HG02759 (cell line): ENCODE data around the gene CHRD.
"Not testable (repeated sequence)": the region's sequence is repeated elsewhere in the genome, so short reads cannot be mapped to it uniquely, and the experiment has no call there.

Source experiments
- ATAC-seq: cut with Tn5 transposase; IDR thresholded peaks from one replicate; pipeline ENCODE4 v1.9.1; 2021; ENCODE audit warnings: mild to moderate bottlenecking, moderate library complexity; ENCODE audit not compliant: unreplicated experiment

Gene CHRD

DNA sequence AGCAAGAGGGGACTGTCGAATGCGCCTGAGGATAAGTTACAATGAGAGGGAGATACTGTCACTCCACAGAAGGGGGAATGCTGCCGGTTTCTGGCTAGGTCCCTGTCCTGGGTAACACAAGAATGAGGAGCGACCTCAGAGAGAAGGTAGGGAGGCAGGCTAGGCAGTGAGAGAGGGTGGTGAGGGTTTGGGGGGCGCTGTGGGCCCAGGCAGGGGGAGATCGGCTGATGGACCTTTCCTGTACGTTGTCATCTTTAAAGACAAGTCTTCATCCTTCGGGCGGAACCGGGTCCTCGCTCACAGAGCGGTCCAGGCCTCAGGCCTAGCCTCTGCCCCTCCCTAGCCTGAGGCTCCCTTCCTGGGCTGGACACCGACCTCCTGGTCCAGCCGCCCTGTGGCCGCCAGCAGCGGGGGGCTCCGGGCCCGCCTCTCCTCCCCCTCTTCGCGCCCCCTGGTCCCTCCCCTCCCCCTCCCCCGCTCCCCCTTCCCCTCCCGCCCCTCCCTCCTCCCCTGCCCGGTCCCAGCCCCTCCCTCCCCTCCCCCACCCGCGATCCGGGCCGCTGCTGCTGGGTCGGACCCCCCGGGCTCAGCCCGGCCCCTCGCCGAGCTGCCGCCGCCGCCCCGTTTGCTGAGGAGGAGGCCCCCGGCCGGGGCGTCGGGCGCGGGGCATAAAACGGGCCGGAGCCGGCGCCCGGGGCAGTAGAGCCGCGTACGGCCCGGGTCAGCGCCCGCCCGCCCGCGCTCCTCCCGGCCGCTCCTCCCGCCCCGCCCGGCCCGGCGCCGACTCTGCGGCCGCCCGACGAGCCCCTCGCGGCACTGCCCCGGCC, at the start of gene CHRD:
Gene CHRD, plus strand, starts transcription at position 697 of the 827 bp plus-strand sequence. CDS start 265 bp downstream, outside the sequence.
- no peak for ATAC-seq

DNA sequence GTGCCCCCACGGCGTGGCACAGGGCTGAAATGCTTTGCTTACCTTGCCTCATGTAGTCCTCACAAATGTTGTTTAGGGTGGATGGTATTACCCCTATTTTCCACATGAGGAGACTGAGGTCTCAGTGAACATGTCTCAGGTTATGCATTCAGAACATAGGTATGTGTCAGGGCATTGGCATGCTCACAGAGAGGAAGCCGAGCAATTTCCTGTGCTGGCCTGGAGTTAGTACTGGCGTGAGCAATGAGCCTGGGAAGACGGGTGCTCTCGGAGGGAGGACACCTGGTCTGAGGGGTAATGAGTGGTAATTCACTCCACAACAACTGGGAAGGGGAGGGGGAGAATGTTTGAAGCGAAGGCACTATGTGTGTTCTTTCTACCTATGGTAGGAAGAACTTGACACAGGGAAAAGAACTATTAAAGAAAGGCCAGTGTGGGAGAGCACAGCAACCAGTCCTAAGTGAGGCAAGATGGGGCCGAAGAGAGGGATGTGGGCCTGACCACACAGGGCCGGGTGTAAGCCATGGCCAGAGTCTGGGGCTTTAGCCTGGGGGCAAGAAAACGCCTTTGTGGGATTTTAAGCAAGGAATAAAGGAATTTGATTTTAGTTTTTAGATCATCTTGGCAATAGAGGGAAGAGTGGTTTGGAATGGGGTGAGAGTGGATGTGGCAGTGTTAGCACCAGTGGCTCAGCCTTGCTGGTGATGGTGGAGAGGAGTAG, 47.3 kb upstream of the CHRD start:
- ATAC-seq: no peak

DNA sequence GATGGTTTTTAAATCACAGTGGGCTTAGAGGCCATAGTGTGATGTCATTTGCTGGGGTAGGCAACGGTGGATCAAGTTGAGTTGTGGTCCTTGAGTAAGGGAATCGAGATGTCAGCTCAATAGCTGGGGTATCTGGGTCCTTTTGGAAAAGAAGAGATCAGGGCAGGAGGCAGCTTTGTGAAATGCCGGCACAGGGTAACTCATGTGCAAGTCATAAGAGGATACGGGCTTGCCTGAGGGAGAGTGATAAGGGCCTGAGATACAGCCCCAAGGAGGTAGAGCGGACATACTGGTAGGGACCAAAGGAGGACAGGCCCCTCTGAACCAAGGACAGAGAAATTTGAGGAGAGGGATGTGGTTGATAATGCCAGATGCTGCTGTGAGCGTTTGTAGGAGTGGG, 46.7 kb upstream of the CHRD start:
- no peak for ATAC-seq

DNA sequence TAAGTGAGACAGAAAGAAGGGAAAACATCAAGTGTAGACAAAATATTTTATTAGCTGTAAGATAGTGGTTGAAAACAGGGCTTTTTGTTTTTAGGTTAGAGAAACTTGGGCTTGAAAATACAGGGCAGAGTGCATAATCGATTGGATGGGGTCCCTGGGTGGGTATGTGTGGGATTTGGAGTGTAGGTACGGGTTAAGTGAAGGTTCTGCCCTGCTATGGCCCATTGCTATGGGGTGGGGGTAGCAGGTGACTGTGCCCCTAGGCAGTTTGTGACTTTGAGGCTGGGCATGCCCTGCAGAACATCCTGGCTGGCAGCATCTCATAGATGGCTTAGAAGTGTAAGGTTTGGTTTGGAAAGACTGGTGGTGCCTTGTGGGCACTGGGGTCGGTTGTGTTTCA, 46.2 kb upstream of the CHRD start:
- no peak for ATAC-seq

DNA sequence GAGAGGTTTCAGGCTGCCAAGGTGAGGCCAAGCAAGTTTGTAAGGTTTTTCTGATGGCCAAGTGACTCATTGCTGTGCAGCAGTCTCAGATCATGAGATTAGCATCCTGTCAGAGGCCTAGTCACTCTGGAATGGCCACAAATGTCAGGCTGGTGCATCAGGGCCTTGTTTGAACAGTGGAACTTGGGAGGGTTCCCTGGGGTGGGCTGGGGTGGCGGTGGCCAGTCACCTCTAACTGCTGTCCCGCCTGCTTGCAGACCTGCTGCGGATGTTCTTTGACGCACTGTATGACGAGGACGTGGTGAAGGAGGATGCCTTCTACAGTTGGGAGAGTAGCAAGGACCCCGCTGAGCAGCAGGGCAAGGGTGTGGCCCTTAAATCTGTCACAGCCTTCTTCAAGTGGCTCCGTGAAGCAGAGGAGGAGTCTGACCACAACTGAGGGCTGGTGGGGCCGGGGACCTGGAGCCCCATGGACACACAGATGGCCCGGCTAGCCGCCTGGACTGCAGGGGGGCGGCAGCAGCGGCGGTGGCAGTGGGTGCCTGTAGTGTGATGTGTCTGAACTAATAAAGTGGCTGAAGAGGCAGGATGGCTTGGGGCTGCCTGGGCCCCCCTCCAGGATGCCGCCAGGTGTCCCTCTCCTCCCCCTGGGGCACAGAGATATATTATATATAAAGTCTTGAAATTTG, 45.2 kb upstream of the CHRD start:
- no peak for ATAC-seq

DNA sequence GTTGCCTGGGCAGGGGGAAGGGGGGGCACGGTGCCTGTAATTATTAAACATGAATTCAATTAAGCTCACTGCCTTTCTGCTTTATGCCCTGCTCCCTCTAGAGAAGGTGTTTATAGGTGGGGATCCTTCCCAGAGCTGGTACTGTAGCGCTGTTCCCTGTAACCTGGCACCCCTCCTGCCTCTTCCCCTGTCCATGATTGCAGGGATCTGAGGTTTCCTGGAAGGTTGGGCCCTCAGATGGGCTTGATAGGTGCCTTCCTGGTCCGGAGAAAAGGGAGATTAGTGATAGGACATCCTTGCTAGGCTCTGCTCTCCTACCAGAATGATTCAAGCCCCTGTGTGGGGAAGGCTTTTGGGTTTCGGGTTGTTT, 44.6 kb upstream of the CHRD start:
- ATAC-seq: no peak

DNA sequence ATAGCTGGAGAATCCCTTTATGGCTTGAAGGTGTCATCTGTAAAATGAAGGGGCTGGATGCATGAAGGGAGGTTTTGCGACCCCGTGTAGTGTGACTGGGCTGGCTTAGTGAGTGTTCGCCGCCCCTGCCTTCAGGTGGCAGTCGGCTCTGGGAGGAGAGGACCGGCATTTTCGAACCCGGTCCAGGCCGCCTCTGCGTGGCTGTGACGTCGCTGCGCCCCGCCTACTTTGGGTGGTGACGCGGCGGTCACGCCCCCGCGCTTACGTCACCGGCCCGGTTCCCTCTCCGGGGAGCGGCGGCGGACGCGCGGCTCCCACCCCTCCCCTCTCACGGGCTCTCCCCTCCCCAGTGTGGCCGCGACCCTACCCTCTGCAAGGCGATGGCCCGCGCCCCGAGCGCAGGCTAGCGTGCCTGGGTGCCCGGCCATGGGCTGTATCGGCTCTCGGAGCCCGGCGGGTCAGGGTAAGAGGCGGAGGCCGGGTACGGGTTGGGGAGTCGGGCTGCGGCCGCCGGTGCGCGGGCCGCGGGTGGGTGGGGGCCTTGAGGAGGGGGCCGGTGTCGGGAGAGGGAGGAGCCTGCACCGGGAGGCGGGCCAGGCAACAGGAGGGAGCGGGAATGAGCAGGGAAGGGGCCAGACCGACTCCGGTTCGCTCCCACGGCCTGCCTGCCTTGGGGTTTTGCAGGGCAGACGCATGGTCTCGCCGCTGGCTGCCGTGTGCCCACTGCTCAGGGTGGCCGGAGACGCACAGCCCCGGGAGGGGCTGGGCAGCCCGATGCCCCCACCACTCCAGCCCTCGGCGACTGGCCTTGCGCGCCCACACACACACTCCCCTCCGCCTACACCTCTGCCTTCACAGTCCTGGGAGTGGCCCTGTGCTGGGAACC, 44.0 kb upstream of the CHRD start:
- ATAC-seq: peak; percentile 80

DNA sequence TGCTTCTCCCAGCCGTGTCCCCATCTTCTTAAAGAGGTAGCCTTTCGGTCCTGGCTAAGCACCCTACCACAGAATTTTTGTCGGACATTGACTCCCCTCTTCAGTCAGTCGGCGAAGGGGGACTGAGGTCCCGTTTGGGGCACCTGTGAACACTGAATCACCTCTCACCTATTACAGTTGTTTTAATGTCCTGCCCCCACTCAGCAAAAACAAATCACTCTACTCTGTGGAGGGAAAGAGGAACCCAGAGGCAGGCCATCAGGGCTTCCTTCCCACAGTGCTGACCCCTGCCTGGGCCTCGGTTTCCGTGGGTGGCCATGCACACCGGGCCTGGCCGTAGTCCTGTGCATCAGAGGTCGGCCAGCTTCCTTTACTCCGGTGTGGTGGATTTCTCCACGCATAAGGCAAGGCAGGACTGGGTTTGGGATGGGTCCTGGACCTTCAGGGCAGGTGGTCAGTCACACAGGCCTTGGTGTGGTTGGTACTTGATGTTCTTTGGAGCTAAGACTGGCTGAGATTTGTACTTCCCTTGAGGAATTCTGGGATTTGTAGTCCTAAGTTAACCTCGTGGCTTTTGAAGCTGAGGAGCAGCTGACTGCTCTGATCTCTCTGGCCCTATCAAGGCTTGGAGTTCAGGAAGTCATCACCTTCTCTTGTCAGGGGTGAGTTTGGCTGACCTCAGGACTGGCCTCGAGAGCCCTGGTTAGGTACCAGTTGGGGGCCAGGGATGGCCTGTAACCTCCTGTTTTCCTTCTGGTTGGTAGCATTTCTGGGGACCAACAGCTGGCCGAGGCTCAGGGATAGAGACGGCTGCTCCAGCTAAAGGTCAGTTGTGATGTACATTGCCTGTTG, 43.1 kb upstream of the CHRD start:
- no peak for ATAC-seq

DNA sequence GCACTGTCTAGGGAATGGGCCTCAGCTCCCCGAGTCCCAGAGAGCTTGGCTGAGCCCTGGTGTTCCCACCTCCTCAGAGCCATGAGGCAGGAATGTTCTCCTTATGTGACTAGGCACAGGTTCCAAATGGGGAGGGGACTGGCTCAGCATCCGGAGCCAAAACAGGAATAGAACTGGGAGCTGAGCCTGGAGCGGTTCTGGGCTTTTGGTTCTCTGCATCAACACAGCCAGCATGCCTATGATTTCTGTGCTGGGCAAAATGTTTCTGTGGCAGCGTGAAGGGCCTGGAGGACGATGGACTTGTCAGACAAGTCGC, 42.5 kb upstream of the CHRD start, which contains the start of gene FAM131A:
Gene FAM131A, plus strand, starts transcription at position 202 of the 316 bp plus-strand sequence. Its CDS starts 31 bp downstream, at position 233.
- ATAC-seq: no peak

DNA sequence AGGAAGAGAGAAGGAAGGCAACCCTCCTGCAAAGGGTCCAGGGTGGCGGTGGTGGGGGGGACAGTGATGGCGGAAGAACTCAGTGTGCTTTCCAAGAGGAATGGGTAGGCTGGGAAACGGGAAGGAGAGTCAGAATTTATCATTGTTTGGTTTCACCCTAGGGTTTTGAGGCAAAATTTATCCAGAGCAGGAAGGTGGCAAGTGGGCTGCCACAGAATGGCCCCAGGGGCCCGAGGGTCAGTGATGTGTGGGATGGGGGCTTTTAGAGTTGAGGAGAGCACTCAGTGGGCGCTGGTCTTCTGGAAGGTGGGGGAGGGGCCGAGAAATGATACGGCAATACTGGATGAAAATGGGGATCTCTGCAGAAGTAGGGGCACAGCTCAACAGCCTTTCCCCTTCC, 41.9 kb upstream of the CHRD start:
- no peak for ATAC-seq

DNA sequence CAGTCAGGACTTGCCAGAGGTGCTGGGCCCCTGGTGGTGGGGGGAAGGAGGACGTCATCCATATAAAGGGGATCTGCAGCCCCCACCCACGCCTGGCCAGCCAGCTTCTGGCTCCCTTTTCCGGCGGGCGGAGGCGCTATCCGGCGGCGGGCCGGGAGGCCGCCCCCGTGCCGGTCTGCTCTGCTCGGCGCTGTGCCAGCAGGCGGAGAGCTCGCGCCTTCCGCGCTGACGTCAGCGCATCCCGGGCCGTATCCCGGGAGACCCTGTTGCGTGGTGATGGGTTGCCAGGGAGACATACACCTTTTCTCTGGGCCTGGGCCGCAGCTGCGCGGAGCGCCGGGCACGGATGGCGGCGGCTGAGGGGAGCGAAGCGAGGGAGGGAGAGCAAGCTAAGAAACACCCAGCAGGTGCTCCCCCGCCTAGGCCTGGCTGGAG, 41.3 kb upstream of the CHRD start:
- no peak for ATAC-seq

DNA sequence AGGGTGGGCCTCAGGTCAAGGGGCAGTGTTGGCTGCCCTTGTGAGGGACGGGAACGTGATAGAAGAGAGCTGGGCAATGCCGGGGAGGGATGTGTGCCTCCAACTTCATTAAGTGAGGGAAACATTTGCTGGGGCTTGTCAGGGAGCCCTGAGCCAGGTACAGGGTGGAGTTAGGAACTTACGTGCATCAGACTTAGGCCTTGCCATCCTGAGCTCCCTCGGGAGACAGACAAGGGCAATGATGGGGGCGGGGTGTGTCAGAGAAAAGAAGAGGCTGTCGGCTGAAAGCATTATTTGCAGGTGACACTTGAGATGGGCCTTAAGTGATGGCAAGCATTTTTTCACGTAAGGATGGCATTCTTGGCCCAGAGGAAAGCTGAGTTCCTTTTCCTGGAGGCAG, 40.9 kb upstream of the CHRD start:
- ATAC-seq: no peak

DNA sequence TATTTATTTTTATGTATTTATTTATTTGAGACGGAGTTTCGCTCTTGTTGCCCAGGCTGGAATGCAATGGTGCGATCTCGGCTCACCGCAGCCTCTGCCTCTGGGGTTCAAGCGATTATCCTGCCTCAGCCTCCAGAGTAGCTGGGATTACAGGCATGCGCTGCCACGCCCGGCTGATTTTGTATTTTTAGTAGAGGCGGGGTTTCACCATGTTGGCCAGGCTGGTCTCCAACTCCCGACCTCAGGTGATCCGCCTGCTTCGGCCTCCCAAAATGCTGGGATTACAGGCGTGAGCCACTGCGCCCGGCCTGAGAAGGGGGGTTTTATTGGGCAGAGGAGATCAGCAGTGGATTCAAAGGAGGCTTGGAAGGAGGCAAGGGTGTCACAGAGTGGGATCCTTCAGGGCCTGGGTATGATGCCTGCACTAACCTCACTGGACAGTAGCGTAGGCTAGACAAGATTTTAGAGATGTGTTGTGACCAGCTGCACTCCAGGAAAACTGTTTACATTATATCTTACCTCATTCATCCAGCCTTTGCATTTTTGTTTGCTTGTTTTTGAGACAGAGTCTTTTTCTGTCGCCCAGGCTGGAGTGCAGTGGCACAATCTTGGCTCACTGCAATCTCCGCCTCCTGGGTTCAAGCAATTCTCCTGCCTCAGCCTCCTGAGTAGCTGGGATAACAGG, 40.3 kb upstream of the CHRD start:
- not testable (repeated sequence) for ATAC-seq

DNA sequence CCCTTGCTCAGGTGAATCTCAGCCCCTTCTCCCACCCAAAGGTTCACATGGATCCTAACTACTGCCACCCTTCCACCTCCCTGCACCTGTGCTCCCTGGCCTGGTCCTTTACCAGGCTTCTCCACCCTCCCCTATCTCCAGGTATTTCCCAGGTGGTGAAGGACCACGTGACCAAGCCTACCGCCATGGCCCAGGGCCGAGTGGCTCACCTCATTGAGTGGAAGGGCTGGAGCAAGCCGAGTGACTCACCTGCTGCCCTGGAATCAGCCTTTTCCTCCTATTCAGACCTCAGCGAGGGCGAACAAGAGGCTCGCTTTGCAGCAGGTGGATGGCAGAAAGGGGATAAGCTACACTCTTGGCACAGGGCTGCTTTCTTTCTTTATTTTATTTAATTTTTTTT, 37.9 kb upstream of the CHRD start:
- no peak for ATAC-seq

DNA sequence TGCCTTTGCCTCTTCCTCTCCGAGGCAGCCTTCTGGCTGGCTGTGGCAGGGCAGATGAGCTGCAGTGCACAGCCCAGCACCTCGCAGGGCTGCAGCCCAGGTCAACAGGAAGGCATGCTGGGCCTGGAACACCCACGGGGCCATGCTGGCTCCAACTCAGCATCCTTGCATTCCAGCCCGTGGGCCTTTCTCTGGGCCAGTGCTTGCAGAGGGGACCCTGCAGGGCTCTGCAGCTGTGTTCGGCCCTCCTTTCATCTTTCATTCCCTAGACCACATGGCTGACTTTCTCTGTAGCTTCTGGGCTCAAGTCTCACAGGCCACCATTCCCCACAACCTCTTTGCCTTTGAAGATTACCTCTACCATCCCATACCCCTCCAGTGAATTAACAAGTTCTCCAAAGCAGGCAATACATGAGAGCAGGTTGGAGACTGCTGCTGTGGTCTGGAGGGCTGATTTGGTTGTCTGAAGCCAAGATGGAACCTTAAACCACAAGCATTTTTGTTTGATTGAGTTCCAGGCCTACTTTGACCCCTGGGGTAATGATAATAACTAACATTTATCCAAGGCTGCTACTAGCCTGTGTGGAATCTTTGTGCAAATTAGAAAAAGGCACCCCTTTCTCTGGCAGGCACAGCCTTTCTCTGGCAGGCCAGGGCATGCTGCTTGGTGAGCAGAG, 36.5 kb upstream of the CHRD start:
- no peak for ATAC-seq

DNA sequence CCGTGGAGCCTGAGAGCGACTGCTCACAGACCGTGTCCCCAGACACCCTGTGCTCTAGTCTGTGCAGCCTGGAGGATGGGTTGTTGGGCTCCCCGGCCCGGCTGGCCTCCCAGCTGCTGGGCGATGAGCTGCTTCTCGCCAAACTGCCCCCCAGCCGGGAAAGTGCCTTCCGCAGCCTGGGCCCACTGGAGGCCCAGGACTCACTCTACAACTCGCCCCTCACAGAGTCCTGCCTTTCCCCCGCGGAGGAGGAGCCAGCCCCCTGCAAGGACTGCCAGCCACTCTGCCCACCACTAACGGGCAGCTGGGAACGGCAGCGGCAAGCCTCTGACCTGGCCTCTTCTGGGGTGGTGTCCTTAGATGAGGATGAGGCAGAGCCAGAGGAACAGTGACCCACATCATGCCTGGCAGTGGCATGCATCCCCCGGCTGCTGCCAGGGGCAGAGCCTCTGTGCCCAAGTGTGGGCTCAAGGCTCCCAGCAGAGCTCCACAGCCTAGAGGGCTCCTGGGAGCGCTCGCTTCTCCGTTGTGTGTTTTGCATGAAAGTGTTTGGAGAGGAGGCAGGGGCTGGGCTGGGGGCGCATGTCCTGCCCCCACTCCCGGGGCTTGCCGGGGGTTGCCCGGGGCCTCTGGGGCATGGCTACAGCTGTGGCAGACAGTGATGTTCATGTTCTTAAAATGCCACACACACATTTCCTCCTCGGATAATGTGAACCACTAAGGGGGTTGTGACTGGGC, 35.1 kb upstream of the CHRD start:
- ATAC-seq: no peak

DNA sequence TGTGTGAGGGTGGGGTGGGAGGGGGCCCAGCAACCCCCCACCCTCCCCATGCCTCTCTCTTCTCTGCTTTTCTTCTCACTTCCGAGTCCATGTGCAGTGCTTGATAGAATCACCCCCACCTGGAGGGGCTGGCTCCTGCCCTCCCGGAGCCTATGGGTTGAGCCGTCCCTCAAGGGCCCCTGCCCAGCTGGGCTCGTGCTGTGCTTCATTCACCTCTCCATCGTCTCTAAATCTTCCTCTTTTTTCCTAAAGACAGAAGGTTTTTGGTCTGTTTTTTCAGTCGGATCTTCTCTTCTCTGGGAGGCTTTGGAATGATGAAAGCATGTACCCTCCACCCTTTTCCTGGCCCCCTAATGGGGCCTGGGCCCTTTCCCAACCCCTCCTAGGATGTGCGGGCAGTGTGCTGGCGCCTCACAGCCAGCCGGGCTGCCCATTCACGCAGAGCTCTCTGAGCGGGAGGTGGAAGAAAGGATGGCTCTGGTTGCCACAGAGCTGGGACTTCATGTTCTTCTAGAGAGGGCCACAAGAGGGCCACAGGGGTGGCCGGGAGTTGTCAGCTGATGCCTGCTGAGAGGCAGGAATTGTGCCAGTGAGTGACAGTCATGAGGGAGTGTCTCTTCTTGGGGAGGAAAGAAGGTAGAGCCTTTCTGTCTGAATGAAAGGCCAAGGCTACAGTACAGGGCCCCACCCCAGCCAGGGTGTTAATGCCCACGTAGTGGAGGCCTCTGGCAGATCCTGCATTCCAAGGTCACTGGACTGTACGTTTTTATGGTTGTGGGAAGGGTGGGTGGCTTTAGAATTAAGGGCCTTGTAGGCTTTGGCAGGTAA, 34.3 kb upstream of the CHRD start:
- ATAC-seq: no peak
